ENCODE data around the gene P4HTM.
A peak's percentile ranks its signal among the peaks of the same experiment; 100 is the strongest.

Gene P4HTM

DNA sequence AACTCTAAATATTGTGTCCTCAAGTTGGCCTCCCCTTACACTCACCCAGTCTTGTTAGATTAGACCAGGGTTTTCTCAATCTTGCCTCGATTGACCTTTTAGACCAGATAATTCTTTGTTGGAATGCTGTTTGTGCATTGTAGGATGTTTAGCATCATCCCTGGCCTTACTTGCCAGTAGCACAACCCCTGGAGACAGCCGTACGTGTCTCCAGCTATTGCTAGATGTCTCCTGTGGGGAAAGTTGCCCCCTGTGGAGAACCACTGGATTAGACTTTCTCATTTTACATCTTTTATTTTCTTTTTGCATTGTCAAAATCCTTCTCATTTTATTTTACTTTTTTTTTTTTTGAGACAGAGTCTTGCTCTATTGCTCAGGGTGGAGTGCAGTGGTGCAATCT lies 19.4 kb downstream of the P4HTM start:
- no peak for DNase-seq

DNA sequence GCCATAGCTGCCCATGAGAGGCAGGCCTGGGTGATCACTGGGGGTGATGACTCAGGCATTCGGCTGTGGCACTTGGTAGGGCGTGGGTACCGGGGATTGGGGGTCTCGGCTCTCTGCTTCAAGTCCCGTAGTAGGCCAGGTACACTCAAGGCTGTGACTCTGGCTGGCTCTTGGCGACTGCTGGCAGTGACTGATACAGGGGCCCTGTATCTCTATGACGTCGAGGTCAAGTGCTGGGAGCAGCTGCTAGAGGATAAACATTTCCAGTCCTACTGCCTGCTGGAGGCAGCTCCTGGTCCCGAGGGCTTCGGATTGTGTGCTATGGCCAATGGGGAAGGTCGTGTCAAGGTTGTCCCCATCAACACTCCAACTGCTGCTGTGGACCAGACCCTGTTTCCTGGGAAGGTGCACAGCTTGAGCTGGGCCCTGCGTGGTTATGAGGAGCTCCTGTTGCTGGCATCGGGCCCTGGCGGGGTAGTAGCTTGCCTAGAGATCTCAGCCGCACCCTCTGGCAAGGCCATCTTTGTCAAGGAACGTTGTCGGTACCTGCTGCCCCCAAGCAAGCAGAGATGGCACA lies 22.5 kb downstream of the P4HTM start:
- no peak for DNase-seq

DNA sequence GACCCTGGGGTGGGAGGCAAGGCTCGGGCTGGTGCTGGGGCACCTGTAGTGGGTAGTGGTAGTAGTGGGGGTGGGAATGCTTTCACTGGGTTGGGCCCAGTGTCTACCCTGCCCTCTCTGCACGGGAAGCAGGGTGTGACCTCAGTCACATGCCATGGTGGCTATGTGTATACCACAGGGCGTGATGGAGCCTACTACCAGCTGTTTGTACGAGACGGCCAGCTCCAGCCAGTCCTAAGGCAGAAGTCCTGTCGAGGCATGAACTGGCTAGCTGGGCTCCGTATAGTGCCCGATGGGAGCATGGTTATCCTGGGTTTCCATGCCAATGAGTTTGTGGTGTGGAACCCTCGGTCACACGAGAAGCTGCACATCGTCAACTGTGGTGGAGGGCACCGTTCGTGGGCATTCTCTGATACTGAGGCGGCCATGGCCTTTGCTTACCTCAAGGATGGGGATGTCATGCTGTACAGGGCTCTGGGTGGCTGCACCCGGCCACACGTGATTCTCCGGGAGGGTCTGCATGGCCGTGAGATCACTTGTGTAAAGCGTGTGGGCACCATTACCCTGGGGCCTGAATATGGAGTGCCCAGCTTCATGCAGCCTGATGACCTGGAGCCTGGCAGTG lies 23.2 kb downstream of the P4HTM start:
- no peak for DNase-seq

DNA sequence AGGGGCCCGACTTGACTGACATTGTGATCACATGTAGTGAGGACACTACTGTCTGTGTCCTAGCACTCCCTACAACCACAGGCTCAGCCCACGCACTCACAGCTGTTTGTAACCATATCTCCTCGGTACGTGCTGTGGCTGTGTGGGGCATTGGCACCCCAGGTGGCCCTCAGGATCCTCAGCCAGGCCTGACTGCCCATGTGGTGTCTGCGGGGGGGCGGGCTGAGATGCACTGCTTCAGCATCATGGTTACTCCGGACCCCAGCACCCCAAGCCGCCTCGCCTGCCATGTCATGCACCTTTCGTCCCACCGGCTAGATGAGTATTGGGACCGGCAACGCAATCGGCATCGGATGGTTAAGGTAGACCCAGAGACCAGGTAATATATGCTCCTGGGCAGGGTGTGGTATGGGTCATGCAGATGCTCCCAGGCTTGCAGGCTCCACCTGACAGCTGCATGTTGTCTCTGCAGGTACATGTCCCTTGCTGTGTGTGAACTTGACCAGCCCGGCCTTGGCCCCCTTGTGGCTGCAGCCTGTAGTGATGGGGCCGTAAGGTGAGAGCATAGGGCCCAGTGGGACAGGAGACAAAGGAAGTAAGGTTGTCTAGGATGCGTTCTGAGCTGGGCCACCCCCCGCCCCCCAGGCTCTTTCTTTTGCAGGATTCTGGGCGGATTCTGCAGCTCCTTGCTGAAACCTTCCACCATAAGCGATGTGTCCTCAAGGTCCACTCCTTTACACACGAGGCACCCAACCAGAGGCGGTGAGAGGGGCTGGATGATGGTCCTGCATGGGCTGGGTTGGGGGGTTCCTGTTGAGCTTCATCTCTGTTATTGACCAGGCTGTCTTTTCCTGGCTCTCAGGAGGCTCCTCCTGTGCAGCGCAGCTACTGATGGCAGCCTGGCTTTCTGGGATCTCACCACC lies 24.0 kb downstream of the P4HTM start:
- DNase-seq: peak; percentile 10

DNA sequence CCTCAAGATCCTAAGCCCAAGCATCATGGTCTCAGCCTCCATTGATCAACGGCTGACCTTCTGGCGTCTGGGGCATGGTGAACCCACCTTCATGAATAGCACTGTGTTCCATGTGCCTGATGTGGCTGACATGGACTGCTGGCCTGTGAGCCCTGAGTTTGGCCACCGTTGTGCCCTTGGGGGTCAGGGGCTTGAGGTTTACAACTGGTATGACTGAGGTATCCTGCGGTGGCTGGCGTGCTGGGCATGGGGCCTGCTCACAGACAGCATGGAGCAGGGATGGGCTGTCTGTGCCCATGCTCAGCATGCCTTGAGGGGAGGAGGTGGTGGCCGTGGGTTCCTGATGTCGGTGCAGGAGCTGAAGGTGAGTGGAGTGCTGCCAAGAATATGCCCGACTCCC lies 25.0 kb downstream of the P4HTM start:
- DNase-seq: no peak

DNA sequence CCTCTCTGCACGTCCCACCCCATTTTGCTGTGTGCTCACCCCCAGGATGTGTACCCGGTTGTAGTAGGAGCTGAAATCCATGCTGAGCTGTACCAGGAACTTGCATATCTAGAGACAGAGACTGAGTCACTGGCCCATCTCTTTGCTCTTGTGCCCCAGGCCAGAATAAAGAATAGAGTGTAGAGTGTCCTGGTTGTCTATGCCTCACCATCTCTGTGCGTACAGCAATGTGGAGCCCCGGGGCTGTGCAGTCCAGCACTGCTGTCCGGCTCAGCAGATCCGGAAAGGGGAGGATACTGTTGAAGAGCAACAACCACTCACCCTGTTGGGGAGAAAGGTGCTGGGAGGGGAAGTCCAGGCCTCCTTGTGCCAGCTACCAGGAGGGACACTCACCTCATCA lies 25.7 kb downstream of the P4HTM start:
- no peak for DNase-seq

DNA sequence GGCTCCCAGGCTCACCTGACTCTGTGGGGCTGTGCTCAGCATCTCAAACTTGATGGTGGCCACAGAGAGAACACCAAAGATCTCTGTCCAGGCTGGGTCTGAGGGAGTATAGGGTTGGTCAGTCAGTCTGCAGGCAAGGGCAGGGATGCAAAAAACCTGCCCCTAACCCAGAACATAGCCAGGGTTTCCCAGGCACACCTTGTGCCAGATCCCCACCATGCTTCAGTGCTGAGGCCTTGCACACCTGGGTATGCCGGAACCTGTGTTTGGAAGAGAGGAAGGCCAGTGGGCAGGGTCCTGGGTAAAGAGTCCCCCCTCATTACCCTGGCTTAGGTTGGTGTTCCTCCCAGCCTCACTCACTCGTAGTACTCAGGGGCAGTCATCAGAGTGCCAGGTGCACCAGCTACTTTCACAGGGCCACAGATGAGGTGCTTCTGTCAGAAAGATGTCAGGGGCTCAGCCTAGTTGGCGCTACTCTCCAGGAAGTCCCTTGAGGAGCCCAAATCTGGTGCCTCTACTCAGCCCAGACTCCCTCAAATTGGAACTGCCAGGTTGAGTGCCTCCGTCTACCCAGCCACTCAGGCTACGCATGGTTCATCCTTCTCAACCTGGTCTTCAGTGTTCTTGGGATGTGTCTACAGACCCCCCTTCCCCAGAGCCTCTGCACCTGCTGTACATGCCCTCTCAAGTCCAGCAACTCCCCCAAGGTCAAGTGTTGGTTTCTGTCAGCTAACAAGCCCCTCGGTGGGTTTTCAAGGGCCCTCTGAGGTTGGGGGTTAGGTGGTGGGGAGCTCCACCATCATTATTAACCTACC lies 26.6 kb downstream of the P4HTM start:
- DNase-seq: no peak

DNA sequence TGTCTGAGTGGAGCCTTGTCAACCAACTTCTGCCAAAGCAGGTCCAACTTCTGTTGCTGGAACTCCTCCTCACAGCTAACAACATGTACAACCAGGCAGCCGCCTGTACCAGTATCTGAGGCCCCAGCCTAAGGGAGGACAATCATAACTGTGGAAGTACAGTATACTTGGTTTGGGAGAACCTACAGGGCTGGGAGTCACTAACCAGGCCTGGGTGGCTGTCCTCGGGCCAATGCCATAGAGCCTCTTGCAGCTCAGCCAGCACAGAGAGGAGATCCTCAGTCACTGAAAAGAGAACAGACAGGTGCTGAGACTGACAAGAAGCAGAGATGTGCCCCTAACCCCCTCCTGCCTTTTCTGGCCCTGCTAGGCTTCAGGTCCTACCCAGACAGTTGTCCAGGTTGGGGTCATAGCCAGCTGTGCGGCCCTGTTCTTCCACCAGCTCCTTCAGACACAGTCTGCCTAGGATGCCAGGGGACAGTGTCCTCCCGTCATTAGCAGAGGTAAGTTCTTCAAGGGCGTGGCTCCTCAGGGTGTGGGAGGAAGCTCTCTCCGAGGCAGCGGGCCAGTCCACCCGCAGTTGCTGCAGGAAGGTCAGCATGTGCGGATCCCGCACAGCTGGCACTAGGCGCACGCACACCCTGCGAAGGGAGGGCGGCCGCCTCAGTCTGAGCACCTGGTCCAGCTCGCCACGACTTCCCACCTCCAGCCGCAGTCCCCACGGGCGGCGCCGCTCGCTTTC lies 27.4 kb downstream of the P4HTM start:
- no peak for DNase-seq

DNA sequence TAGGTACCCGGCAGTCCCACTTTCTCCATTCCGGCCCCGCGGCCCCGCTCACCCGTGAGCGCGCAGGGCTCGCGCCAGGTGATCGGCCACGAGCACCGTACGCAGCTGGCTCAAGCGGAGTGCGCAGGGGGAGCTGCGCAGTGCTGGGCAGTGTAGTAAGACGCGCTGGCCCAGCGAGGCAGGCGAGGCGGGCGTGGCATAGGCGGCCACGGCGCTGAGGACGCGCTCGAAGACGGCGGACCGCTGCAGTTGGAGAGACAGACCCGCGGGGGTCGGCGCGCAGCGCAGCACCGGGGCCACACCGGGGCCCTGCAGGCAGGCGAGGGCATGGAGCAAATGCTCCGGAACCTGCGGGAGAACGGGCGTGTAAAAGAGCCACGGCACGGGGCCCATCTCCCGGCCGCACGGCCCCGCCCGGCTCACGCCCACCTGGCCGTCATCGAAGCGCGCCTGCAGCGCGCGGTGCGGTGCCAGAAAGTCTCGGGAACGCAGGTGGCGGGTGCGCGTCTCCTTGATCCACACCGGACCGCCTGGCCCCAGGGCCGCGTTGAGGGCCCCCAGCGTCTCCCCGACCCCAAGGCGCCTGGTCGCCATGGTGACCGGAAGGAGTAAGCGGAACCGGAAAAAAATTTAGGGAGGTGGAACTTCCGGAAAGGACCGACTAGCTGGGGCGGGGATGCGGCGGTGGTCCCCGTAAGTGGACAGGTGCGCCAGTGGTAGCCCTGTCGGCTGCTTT lies 28.1 kb downstream of the P4HTM start, which contains the start of gene DALRD3:
DALRD3 (minus strand) TSS at position 610 of the 736 bp plus-strand sequence; CDS start at position 594, 16 bp downstream.
- DNase-seq: peak; percentile 50

DNA sequence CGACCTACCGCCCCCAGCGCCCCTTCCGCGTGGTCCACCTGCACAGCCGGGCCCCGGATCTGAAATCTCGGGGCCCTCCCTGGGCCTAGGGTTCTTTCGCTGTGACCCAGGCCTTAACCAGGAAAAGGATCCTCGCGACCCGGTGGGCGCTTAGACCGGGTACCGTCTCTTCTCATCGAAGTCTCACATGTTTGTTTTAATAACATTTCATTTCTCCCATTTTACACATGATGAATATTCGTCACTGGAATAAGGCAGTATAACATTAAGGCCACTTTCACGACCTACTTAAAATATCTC lies 28.6 kb downstream of the P4HTM start:
- no peak for DNase-seq

DNA sequence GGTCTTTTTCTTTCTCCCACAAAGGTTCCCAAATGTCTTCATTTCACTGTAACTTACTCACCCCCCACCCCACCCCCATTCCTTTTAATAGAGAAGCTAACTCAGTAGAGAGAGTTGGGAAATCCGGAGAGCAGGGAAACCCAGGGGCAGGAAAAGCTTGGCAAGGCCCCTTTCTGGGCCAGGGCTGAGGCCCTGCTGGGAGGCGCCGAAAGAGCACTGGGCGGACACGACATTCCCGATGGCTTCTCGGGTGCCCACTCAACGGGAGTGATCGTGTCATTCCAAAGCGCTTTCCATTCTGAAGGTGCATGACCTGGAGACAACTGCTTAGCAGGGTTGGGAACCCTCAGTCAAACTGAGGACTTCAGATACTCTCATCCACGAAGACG lies 29.9 kb downstream of the P4HTM start:
- DNase-seq: no peak

DNA sequence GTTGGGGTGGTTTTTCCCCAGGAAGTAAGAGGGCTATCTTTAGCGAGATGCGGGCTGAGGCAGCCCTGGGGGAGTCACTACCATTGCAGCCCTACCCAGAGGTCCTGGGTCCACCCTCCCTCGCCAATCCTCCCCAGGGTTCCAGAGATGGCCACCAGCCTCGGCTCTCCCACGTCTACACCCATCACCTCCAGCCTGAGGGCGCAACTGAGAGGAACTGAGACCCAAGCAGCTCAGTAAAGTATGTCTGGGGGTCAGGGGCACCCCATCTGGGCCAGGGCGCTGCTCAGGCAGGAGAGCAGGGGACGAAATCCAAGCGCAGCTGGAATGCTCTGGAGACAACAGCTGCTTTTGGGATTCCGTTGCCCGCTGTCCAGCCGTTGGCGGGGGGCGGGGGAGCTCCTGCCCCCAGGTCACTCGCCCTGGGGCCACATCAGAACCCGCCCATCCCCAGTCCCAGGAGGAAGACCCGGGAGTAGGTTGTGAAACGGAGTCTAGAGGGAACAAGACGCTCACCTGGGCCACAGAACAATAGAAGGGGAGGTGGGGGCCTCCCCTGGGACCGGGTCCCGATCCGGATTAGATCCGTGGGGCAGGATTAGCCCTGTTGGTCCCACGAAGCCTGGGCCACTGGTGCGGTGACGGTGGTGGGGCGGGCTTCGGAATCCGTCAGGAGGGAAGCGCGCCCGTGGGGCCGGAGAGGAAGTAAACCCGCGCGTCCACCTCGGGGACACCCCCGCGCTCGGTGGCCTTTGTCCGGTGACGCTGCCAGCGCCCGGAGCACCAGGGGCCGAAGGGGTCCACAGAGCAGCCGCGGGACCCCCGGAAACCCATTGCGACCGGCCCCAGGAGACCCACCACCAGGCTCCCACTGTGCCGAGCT lies 30.5 kb downstream of the P4HTM start:
- DNase-seq: no peak

DNA sequence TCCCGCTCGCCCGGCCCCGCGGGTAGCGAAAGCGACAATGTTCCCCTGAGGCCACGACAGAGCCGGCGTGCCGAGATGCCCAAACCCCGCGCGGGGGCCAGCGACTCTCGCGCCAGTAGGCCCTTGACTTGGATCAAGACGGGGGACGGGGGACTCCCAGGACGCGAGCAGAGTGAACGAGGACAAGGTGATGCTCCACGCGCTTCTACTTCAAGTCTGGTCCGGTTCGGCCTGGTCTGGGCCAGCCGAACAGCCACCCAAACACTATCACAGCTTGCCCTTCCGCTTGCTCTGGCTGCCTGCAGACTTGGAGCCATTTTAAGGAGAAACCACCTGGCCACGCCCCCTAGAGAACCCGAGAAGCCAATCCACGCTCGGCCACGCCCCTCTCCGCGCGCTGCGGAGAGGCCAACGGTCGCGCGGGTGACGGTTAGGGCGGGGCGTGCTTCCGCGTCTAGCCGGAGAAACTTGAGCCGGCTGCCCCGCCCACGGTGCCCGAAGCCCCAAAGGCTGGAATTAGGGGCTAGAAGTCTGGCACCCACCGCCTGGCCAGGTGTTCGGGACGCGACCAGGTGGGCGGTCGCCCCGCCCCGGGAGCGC lies 31.3 kb downstream of the P4HTM start:
- peak; percentile 98 for DNase-seq

DNA sequence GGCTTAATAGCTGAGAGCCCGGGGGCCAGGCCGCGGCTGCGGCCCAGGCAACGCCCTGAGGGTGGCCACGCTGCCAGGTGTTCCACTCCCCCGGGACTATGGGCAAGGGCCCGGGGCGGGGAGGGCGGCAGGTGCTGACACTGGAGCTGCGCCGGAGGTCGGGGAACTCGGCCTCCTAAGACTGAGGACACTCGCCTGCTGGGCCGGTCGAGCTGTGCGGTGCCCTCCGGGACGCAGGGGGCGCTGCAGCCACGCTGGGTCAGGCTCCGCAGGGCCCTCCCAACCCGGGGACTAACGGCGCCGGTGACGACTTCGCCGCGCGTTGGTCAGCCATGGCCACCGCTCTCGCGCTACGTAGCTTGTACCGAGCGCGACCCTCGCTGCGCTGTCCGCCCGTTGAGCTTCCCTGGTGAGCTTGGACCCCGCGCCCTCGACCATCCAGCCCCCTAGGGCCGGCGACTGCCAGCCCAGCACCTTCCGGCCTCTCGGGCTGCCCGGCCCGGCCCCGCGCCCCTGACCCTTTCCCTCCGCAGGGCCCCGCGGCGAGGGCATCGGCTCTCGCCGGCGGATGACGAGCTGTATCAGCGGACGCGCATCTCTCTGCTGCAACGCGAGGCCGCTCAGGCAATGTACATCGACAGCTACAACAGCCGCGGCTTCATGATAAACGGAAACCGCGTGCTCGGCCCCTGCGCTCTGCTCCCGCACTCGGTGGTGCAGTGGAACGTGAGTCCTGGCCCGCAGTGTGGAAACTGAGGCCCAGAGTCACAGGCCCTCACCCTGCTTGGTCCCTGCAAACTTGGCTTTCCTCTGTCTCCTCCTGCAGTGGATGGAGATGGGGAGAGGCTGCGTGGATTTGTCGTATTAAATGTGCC lies 32.0 kb downstream of the P4HTM start, which contains the start of gene NDUFAF3:
NDUFAF3 (plus strand) TSS at position 309 of the 875 bp plus-strand sequence; CDS start at position 333, 24 bp downstream.
- DNase-seq: peak; percentile 90

DNA sequence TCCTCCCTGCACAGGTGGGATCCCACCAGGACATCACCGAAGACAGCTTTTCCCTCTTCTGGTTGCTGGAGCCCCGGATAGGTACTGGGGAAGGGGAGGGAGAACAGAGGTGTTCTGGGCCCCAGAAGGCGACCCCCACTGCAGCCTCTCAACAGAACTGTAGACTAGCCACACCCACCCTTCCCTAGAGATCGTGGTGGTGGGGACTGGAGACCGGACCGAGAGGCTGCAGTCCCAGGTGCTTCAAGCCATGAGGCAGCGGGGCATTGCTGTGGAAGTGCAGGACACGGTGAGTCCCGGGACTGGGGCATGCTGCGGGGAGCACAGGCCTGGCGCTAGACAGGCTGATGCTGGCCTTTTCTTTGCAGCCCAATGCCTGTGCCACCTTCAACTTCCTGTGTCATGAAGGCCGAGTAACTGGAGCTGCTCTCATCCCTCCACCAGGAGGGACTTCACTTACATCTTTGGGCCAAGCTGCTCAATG lies 32.7 kb downstream of the P4HTM start:
- no peak for DNase-seq

DNA sequence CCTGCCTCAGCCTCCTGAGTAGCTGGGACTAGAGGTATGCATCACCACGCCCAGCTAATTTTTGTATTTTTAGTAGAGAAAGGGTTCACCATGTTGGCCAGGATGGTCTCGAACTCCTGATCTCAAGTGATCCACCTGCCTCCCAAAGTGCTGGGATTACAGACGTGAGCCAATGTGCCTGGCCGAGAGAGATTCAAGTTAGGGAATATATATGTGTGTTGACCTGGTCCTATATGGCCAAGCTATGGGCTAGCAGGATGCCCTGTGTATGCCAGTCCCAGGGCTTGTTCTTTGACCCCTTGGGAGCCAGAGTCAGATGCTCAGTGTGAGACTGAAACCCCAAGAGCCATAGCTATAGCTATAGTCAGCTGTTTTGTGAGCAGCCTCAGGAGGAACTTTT lies 33.7 kb downstream of the P4HTM start:
- DNase-seq: no peak

DNA sequence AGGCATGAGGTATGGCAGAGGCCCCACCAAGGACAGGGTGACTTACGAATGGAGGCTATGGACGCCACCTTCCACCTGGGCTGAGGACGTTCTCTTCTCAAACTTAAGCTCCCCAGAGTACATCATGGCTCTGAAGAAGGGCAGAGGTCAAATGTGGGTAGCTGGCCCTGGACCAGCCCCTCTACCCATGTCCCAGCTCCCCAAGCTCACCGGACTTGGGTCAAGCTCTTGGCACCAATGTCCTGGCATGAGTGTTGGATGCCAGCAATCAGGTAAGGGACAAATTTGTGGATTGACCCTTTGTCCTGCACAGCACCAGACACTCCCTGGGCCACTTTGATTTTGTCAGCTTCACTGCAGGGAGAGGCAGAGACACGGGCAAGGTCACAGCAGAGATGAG lies 34.4 kb downstream of the P4HTM start:
- no peak for DNase-seq

DNA sequence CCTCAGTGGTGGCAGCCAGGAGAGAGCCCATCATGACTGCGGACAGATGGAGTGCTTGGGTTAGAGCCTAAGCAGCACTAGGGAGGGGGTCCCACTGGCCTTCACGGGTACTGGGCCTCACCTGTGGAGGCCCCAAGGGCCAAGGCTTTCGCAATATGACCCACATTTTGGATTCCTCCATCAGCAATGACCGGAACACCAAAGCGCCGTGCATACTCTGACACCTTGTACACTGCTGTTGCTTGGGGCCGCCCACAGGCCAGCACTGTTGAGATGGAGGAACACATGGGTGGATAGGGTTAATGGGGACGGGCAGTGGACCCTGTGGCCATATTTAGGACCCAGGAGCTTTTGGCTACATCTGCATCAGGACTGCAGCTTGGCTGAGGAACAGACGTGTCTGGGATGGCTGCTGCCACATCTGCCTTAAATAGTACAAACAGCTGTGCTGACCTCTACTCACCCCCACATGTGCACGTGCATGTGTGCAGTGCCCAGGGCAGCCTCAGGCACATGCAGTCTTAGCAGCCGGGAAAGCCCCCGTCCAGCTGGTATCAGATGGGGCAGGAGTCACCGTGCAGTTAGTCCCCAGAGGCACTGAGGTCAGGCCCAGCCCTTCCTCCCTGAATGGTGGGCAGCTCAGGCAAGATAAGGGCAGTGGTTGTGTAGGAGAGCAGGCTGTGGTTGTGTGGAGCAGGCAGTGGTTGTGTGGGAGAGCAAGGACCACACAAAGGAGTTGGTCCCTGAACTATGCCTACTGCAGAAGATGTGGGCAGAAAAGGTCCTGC lies 35.2 kb downstream of the P4HTM start:
- no peak for DNase-seq
